Mucosa of stomach (tissue), 1 donor: ENCODE data around the gene MEIOB.
"Not testable (repeated sequence)": the region's sequence is repeated elsewhere in the genome, so short reads cannot be mapped to it uniquely, and the experiment has no call there.

ENCODE experiments used
- H3K27me3 ChIP-seq: one replicate; pipeline ENCODE4 v1.7.0; 2013; ENCODE audit warnings: mild to moderate bottlenecking, low read length; ENCODE audit not compliant: control insufficient read depth, insufficient read depth
- H3K36me3 ChIP-seq: one replicate; pipeline ENCODE4 v1.7.0; 2013; ENCODE audit warnings: low read length; ENCODE audit not compliant: control insufficient read depth, insufficient read depth
- H3K4me1 ChIP-seq: one replicate; pipeline ENCODE4 v1.7.0; 2013; ENCODE audit warnings: mild to moderate bottlenecking, low read length; ENCODE audit not compliant: control insufficient read depth, insufficient read depth
- H3K4me3 ChIP-seq: one replicate; pipeline ENCODE4 v1.7.0; 2013; ENCODE audit warnings: low read length
- H3K9ac ChIP-seq: one replicate; pipeline ENCODE4 v1.7.0; 2013; ENCODE audit warnings: mild to moderate bottlenecking, low read length, moderate library complexity
- H3K9me3 ChIP-seq: one replicate; pipeline ENCODE4 v1.7.0; 2013; ENCODE audit warnings: mild to moderate bottlenecking, low read length, moderate library complexity; ENCODE audit not compliant: control insufficient read depth
- donor health status: Pancreatic carcinoma.

MEIOB gene

GRCh38 chr16:1871974-1872635, at the start of gene MEIOB:
MEIOB (minus strand) TSS chr16:1872164; CDS start chr16:1868175, 3,989 bp downstream.
- H3K27me3 ChIP-seq: peaks cover 11% of the 10 kb centered on the region
- H3K9me3 ChIP-seq: no peaks in the 10 kb centered on the region
- H3K36me3 ChIP-seq: no peaks in the 10 kb centered on the region
- H3K4me3 ChIP-seq: no peak within 1 kb of the TSS
- no peaks in the 10 kb centered on the region for H3K4me1 ChIP-seq
- no peak within 1 kb of the TSS for H3K9ac ChIP-seq

GRCh38 chr16:1920727-1921171, 48.8 kb upstream of the MEIOB start:
- peaks cover 76% of the 10 kb centered on the region for H3K27me3 ChIP-seq
- no peak overlapping the region for H3K9ac ChIP-seq
- H3K4me1 ChIP-seq: peaks cover 15% of the 10 kb centered on the region
- no peak overlapping the region for H3K4me3 ChIP-seq
- no peaks in the 10 kb centered on the region for H3K9me3 ChIP-seq
- H3K36me3 ChIP-seq: no peaks in the 10 kb centered on the region

- H3K36me3 ChIP-seq, H3K9ac ChIP-seq: not testable (repeated sequence)
- peaks cover 78% of the 10 kb centered on the region for H3K27me3 ChIP-seq
Observed at GRCh38 chr16:1920122-1920521, 48.2 kb upstream of the MEIOB start.

GRCh38 chr16:1919327-1919998, 47.5 kb upstream of the MEIOB start:
- H3K9ac ChIP-seq: no peak overlapping the region
- no peaks in the 10 kb centered on the region for H3K9me3 ChIP-seq
- H3K36me3 ChIP-seq: no peaks in the 10 kb centered on the region
- H3K27me3 ChIP-seq: peaks cover 82% of the 10 kb centered on the region
- peaks cover 19% of the 10 kb centered on the region for H3K4me1 ChIP-seq
- H3K4me3 ChIP-seq: no peak overlapping the region

More at GRCh38 chr16:1920122-1920521, 48.2 kb upstream of the MEIOB start:
- not testable (repeated sequence) for H3K4me3 ChIP-seq, H3K9me3 ChIP-seq
- peaks cover 15% of the 10 kb centered on the region for H3K4me1 ChIP-seq

- no peaks in the 10 kb centered on the region for H3K36me3 ChIP-seq
- no peaks in the 10 kb centered on the region for H3K9me3 ChIP-seq
- H3K4me3 ChIP-seq: no peak within 1 kb of the TSS
- H3K4me1 ChIP-seq: peaks cover 24% of the 10 kb centered on the region
- H3K27me3 ChIP-seq: peaks cover 74% of the 10 kb centered on the region
- no peak within 1 kb of the TSS for H3K9ac ChIP-seq
Observed at GRCh38 chr16:1918351-1919326, 46.7 kb upstream of the MEIOB start, which contains the start of gene HS3ST6. HS3ST6 (minus strand) TSS chr16:1918415; CDS start chr16:1918323, 92 bp downstream.

GRCh38 chr16:1917665-1918350, 45.8 kb upstream of the MEIOB start:
- Histone ChIP-seq H3K27me3 (peaks cover 66% of the 10 kb centered on the region), H3K9me3 (no peaks in the 10 kb centered on the region), H3K4me3 (no peak overlapping the region), H3K4me1 (peaks cover 27% of the 10 kb centered on the region), H3K9ac (no peak overlapping the region), H3K36me3 (no peaks in the 10 kb centered on the region)

- H3K27me3 ChIP-seq: peaks cover 60% of the 10 kb centered on the region
- peaks cover 33% of the 10 kb centered on the region for H3K4me1 ChIP-seq
- H3K4me3 ChIP-seq: no peak overlapping the region
Observed at GRCh38 chr16:1917056-1917664, 45.2 kb upstream of the MEIOB start.

GRCh38 chr16:1916640-1916990, 44.7 kb upstream of the MEIOB start:
- H3K9me3 ChIP-seq: no peaks in the 10 kb centered on the region
- H3K36me3 ChIP-seq: no peaks in the 10 kb centered on the region
- peaks cover 60% of the 10 kb centered on the region for H3K27me3 ChIP-seq
- no peak overlapping the region for H3K9ac ChIP-seq
- H3K4me3 ChIP-seq: no peak overlapping the region
- peaks cover 37% of the 10 kb centered on the region for H3K4me1 ChIP-seq

More at GRCh38 chr16:1917056-1917664, 45.2 kb upstream of the MEIOB start:
- H3K9me3 ChIP-seq: no peaks in the 10 kb centered on the region
- H3K9ac ChIP-seq: no peak overlapping the region
- no peaks in the 10 kb centered on the region for H3K36me3 ChIP-seq

GRCh38 chr16:1915732-1916639, 44.0 kb upstream of the MEIOB start:
- Histone ChIP-seq H3K4me1 (peaks cover 37% of the 10 kb centered on the region), H3K4me3 (no peak overlapping the region), H3K9me3 (no peaks in the 10 kb centered on the region), H3K27me3 (peaks cover 53% of the 10 kb centered on the region), H3K36me3 (no peaks in the 10 kb centered on the region), H3K9ac (no peak overlapping the region)

GRCh38 chr16:1914988-1915387, 43.0 kb upstream of the MEIOB start:
- H3K9me3 ChIP-seq: no peaks in the 10 kb centered on the region
- H3K4me3 ChIP-seq: no peak overlapping the region
- peaks cover 45% of the 10 kb centered on the region for H3K27me3 ChIP-seq
- no peaks in the 10 kb centered on the region for H3K36me3 ChIP-seq
- no peak overlapping the region for H3K9ac ChIP-seq
- H3K4me1 ChIP-seq: peaks cover 42% of the 10 kb centered on the region
